Smooth muscle cell (in vitro differentiated cells): Measurements from ENCODE around the gene LMNTD1. TPM values are rescaled to one million over a fixed set of nuclear protein-coding genes. Genes with fewer than 3 reads are reported as not detected.

Source experiments
- DNase-seq: peaks from one replicate; lab custom pipeline; 2025; ENCODE audit not compliant: unreplicated experiment; lab: John Stamatoyannopoulos, UW
- H2AFZ ChIP-seq: fragments of 200-600 bp; sonication (generic); 2 replicates; pipeline ENCODE4 v1.6.0; 2016; ENCODE audit warnings: antibody characterized with exemption, low read depth, mild to moderate bottlenecking
- H3F3A ChIP-seq: fragments of 200-600 bp; sonication (generic); 2 replicates; pipeline ENCODE4 v1.6.0; 2017; ENCODE audit warnings: antibody characterized with exemption, low read depth
- H3K27ac ChIP-seq: fragments of 200-600 bp; sonication (generic); 2 replicates; pipeline ENCODE4 v1.5.1; 2016; ENCODE audit warnings: low read depth, mild to moderate bottlenecking
- H3K27me3 ChIP-seq: fragments of 200-600 bp; sonication (generic); 2 replicates; pipeline ENCODE4 v1.6.1; 2016; ENCODE audit warnings: low read depth, mild to moderate bottlenecking
- H3K36me3 ChIP-seq: fragments of 200-600 bp; sonication (generic); 2 replicates; pipeline ENCODE4 v1.5.1; 2016; ENCODE audit warnings: low read depth
- H3K4me1 ChIP-seq: fragments of 200-600 bp; sonication (generic); 2 replicates; pipeline ENCODE4 v1.5.1; 2016; ENCODE audit warnings: low read depth
- H3K4me2 ChIP-seq: fragments of 200-600 bp; sonication (generic); 2 replicates; pipeline ENCODE4 v1.6.0; 2016; ENCODE audit warnings: mild to moderate bottlenecking
- H3K4me3 ChIP-seq: fragments of 200-600 bp; sonication (generic); 2 replicates; pipeline ENCODE4 v1.5.1; 2016; ENCODE audit warnings: mild to moderate bottlenecking
- H3K79me2 ChIP-seq: fragments of 200-600 bp; sonication (generic); 2 replicates; pipeline ENCODE4 v1.6.0; 2016; ENCODE audit warnings: low read depth, mild to moderate bottlenecking
- H3K9ac ChIP-seq: fragments of 200-600 bp; sonication (generic); 2 replicates; pipeline ENCODE4 v1.6.0; 2016; ENCODE audit warnings: low read depth
- H3K9me3 ChIP-seq: fragments of 200-600 bp; sonication (generic); replicated peaks from 2 replicates; pipeline ENCODE4 v1.5.1; 2016; ENCODE audit warnings: low read depth
- H4K20me1 ChIP-seq: fragments of 200-600 bp; sonication (generic); 2 replicates; pipeline ENCODE4 v1.6.0; 2016; ENCODE audit warnings: low read depth
- WGBS: methylation state at CpG from one replicate; pipeline ENCODE4 v1.1.7; 2016; ENCODE audit warnings: low lambda C conversion rate; 5-methylcytosine and 5-hydroxymethylcytosine counted together
- polyA plus RNA-seq: library from polyadenylated mRNA; unstranded; fragments of >200 nt; fragmentation: Nextera tagmentation; extraction: Ambion mirVana; gene quantifications from 2 replicates; pipeline ENCODE4 v1.2.1, GENCODE V29; 2016
- total RNA-seq: library from RNA; depleted of rRNA; stranded (reverse); fragments of >200 nt; gene quantifications from 2 replicates; pipeline ENCODE4 v1.2.3, GENCODE V29; 2014
- TF ChIP-seq, protein P1 (sequence below): fragments of 200-600 bp; sonication (generic); IDR thresholded peaks from 2 replicates; pipeline ENCODE4 v1.5.1; 2017; ENCODE audit warnings: borderline replicate concordance, mild to moderate bottlenecking, antibody characterized with exemption; ENCODE audit not compliant: insufficient read depth, poor library complexity, severe bottlenecking

LMNTD1 gene
- total and polyA plus RNA-seq, 2 experiments from 2014 or later, result not detected

DNA sequence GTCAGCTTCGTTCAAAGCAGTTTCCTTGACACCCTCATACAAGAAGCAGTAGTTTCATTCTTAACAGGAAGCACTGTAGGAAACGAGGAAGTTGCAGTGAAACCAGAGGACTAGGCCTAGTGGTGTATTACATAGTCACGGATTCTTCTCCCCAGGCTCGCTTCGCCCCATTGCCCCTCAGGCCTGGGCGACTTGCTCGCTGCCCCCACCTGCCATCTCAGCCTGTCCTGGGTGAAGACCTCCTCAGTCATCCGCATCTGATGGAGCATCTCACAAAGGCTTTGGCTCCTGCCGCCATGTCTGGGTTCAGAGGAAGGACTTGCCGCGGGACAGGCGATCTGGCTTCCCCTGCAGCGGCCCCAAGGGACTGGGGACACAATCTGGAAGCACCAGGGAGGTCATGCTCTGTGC, 93.5 kb downstream of the LMNTD1 start:
- H3K9ac ChIP-seq, result no peak overlapping the region
- H3K27me3 ChIP-seq, result no peaks in the 10 kb centered on the region
- H2AFZ ChIP-seq, result no peak overlapping the region
- no peaks in the 10 kb centered on the region for H4K20me1 ChIP-seq
- no peak for DNase-seq
- no peaks in the 10 kb centered on the region for H3K4me1 ChIP-seq
- H3F3A ChIP-seq, result no peaks in the 10 kb centered on the region
- no peaks in the 10 kb centered on the region for H3K79me2 ChIP-seq
- TF ChIP-seq, protein P1, sequence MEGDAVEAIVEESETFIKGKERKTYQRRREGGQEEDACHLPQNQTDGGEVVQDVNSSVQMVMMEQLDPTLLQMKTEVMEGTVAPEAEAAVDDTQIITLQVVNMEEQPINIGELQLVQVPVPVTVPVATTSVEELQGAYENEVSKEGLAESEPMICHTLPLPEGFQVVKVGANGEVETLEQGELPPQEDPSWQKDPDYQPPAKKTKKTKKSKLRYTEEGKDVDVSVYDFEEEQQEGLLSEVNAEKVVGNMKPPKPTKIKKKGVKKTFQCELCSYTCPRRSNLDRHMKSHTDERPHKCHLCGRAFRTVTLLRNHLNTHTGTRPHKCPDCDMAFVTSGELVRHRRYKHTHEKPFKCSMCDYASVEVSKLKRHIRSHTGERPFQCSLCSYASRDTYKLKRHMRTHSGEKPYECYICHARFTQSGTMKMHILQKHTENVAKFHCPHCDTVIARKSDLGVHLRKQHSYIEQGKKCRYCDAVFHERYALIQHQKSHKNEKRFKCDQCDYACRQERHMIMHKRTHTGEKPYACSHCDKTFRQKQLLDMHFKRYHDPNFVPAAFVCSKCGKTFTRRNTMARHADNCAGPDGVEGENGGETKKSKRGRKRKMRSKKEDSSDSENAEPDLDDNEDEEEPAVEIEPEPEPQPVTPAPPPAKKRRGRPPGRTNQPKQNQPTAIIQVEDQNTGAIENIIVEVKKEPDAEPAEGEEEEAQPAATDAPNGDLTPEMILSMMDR, result no peak
- H3K9me3 ChIP-seq, result no peaks in the 10 kb centered on the region
- WGBS, result 97% methylated on average over 13 of the region's 13 CpGs
- H3K4me2 ChIP-seq, result no peak overlapping the region
- H3K4me3 ChIP-seq, result no peak overlapping the region
- H3K27ac ChIP-seq, result no peak overlapping the region
- no peaks in the 10 kb centered on the region for H3K36me3 ChIP-seq

GRCh38 chr12:25458047-25458552, 95.0 kb downstream of the LMNTD1 start:
- no peak overlapping the region for H2AFZ ChIP-seq
- TF ChIP-seq, protein P1, result no peak
- no peaks in the 10 kb centered on the region for H3K79me2 ChIP-seq
- H4K20me1 ChIP-seq, result no peaks in the 10 kb centered on the region
- H3F3A ChIP-seq, result no peaks in the 10 kb centered on the region
- H3K4me2 ChIP-seq, result peak overlapping the region; percentile 45
- H3K4me1 ChIP-seq, result no peaks in the 10 kb centered on the region
- no peak for DNase-seq
- no peaks in the 10 kb centered on the region for H3K36me3 ChIP-seq
- H3K27me3 ChIP-seq, result no peaks in the 10 kb centered on the region
- peak overlapping the region; percentile 9 for H3K27ac ChIP-seq
- H3K4me3 ChIP-seq, result no peak overlapping the region
- H3K9me3 ChIP-seq, result no peaks in the 10 kb centered on the region
- no peak overlapping the region for H3K9ac ChIP-seq
- 16% methylated on average over 6 of the region's 6 CpGs for WGBS

DNA sequence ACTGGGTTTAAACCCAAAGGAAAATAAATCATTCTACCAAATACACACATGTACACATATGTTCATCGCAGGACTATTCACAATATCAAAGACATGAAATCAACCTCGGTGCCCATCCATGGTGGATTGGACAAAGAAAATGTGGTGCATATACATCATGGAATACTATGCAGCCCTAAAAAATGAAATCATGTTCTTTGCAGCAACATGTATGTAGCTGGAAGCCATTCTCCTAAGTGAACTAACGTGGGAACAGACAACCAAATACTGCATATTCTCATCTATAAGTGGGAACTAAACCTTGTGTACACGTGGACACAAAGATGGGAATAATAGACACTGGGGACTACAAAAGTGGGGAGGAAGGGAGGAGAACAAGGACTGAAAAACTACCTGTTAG, 96.6 kb downstream of the LMNTD1 start:
- TF ChIP-seq, protein P1, result no peak
- no peaks in the 10 kb centered on the region for H3K27me3 ChIP-seq
- WGBS, result 79% methylated on average over 4 of the region's 4 CpGs

DNA sequence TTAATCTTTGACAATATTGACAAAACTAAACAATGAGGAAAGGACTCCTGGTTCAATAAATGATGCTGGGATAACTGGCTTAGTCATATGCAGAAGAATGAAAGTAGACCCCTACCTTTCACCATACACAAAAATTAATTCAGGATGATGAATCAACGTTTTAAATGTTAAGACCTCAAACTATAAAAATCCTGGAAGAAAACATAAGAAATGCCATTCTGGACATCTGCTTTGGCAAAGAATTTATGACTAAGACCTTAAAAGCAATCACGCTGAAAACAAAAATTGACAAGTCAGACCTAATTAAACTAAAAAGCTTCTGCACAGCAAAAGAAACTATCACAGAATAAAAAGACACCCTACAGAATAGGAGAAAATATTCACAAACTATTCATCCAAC, 97.4 kb downstream of the LMNTD1 start:
- TF ChIP-seq, protein P1, result no peak

More for the DNA sequence above, 96.6 kb downstream of the LMNTD1 start:
- Histone ChIP-seq H3K36me3 (no peaks in the 10 kb centered on the region), H3K4me3 (no peak overlapping the region), H4K20me1 (no peaks in the 10 kb centered on the region), H2AFZ (no peak overlapping the region), H3K4me2 (no peak overlapping the region), H3K9ac (no peak overlapping the region), H3K9me3 (no peaks in the 10 kb centered on the region), H3F3A (no peaks in the 10 kb centered on the region), H3K27ac (no peak overlapping the region), H3K4me1 (no peaks in the 10 kb centered on the region), H3K79me2 (no peaks in the 10 kb centered on the region)
- no peak for DNase-seq

More for the DNA sequence above, 97.4 kb downstream of the LMNTD1 start:
- no peak overlapping the region for H2AFZ ChIP-seq
- H3K9me3 ChIP-seq, result no peaks in the 10 kb centered on the region
- H3K27ac ChIP-seq, result no peak overlapping the region
- 67% methylated on average over 2 of the region's 2 CpGs for WGBS
- H3K79me2 ChIP-seq, result no peaks in the 10 kb centered on the region
- H3F3A ChIP-seq, result no peaks in the 10 kb centered on the region
- no peak for DNase-seq
- H3K9ac ChIP-seq, result no peak overlapping the region
- H3K4me1 ChIP-seq, result no peaks in the 10 kb centered on the region
- H3K36me3 ChIP-seq, result no peaks in the 10 kb centered on the region
- H3K4me3 ChIP-seq, result no peak overlapping the region
- no peaks in the 10 kb centered on the region for H3K27me3 ChIP-seq
- no peaks in the 10 kb centered on the region for H4K20me1 ChIP-seq
- no peak overlapping the region for H3K4me2 ChIP-seq
